Tibial artery (tissue), 4 donors: ENCODE data around the gene SLC10A4.

ENCODE experiments used
- DNase-seq, 2 donors: peaks; one replicate each; pipeline ENCODE4 v3.0.0-alpha.2; 2019
- H3K27ac ChIP-seq, 2 donors: fragments of 200-600 bp; sonication (generic) in 1 of 2; 1 replicate in 1 of 2; 2 replicates in 1 of 2; pipeline ENCODE4 v1.5.1; 2018 to 2019; ENCODE audit warnings: mild to moderate bottlenecking in 1 of 2
- H3K27me3 ChIP-seq, 2 donors: fragments of 200-600 bp; sonication (generic) in 1 of 2; one replicate each; pipeline versions ENCODE4 v1.5.1 to v1.6.0; 2016 to 2019
- H3K36me3 ChIP-seq, 3 donors: fragments of 200-600 bp; sonication (generic) in 2 of 3; one replicate each; pipeline ENCODE4 v1.5.1; 2016 to 2019; ENCODE audit warnings: mild to moderate bottlenecking in 2 of 3
- H3K4me1 ChIP-seq, 4 donors: fragments of 200-600 bp; sonication (generic) in 2 of 4; 1 replicate in 3 of 4; 2 replicates in 1 of 4; pipeline ENCODE4 v1.5.1; 2016 to 2019
- H3K4me3 ChIP-seq, 2 donors: fragments of 200-600 bp; sonication (generic) in 1 of 2; 1 replicate in 1 of 2; 2 replicates in 1 of 2; pipeline ENCODE4 v1.5.1; 2018 to 2019; ENCODE audit warnings: mild to moderate bottlenecking in 2 of 2
- H3K9me3 ChIP-seq, 3 donors: fragments of 200-600 bp; sonication (generic) in 1 of 3; one replicate each; pipeline ENCODE4 v1.5.1; 2016 to 2019
- CTCF ChIP-seq, 2 experiments: fragments of 200-600 bp in 1 of 2; fragments of 450-650 bp in 1 of 2; IDR thresholded peaks; one replicate each; pipeline ENCODE4 v1.5.1; 2017 to 2019; ENCODE audit warnings: antibody characterized with exemption in 2 of 2, mild to moderate bottlenecking in 1 of 2, moderate library complexity in 1 of 2
- intact Hi-C: fragments of 100-400 bp; cut with DNase I; formaldehyde crosslinking; loops from one replicate; pipeline ENCODE4 v1.15.0; 2023; ENCODE audit warnings: low total_unique reads

SLC10A4 gene

GRCh38 chr4:48467442-48467841, 15.7 kb upstream of the SLC10A4 start:
- Histone ChIP-seq H3K4me3 (no peak overlapping the region), H3K27ac (no peak overlapping the region), H3K4me1 (no peaks in the 10 kb centered on the region), H3K36me3 (no peaks in the 10 kb centered on the region), H3K27me3 (no peaks in the 10 kb centered on the region), H3K9me3 (no peaks in the 10 kb centered on the region)
- intact Hi-C loops: no loop called here
- no peak for DNase-seq
- no peak for TF ChIP-seq CTCF (IDR thresholded peaks at IDR 0.05)

GRCh38 chr4:48467891-48468290, 15.3 kb upstream of the SLC10A4 start:
- Histone ChIP-seq H3K36me3 (no peaks in the 10 kb centered on the region), H3K9me3 (no peaks in the 10 kb centered on the region), H3K27ac (no peak overlapping the region), H3K4me3 (no peak overlapping the region), H3K4me1 (no peaks in the 10 kb centered on the region), H3K27me3 (no peaks in the 10 kb centered on the region)
- no peak for TF ChIP-seq CTCF (IDR thresholded peaks at IDR 0.05)
- no peak for DNase-seq
- intact Hi-C loops: no loop called here

- Histone ChIP-seq H3K27ac (no peak overlapping the region), H3K27me3 (no peaks in the 10 kb centered on the region), H3K9me3 (no peaks in the 10 kb centered on the region), H3K4me3 (no peak overlapping the region), H3K4me1 (no peaks in the 10 kb centered on the region), H3K36me3 (no peaks in the 10 kb centered on the region)
- no peak for DNase-seq
- intact Hi-C loops: no loop called here
- no peak for TF ChIP-seq CTCF (IDR thresholded peaks at IDR 0.05)
These were observed 13.0 kb upstream of the SLC10A4 start for GRCh38 chr4:48470137-48470536.

GRCh38 chr4:48470570-48470969, 12.6 kb upstream of the SLC10A4 start:
- H3K4me3 ChIP-seq: no peak overlapping the region
- no peaks in the 10 kb centered on the region for H3K27me3 ChIP-seq
- TF ChIP-seq CTCF (IDR thresholded peaks at IDR 0.05): no peak
- DNase-seq: no peak
- H3K27ac ChIP-seq: no peak overlapping the region
- intact Hi-C loops: no loop called here
- H3K36me3 ChIP-seq: no peaks in the 10 kb centered on the region
- no peaks in the 10 kb centered on the region for H3K4me1 ChIP-seq
- no peaks in the 10 kb centered on the region for H3K9me3 ChIP-seq

- H3K36me3 ChIP-seq: no peaks in the 10 kb centered on the region
- H3K27ac ChIP-seq: no peak overlapping the region
- no peak for TF ChIP-seq CTCF (IDR thresholded peaks at IDR 0.05)
- no peaks in the 10 kb centered on the region for H3K27me3 ChIP-seq
- no peaks in the 10 kb centered on the region for H3K9me3 ChIP-seq
- peaks cover 0 to 2% (median 0%) of the 10 kb centered on the region in 4 donors for H3K4me1 ChIP-seq
- intact Hi-C loops: no loop called here
- no peak for DNase-seq
- no peak overlapping the region for H3K4me3 ChIP-seq
These were observed 10.3 kb upstream of the SLC10A4 start for GRCh38 chr4:48472794-48473193.

- TF ChIP-seq CTCF (IDR thresholded peaks at IDR 0.05): no peak
- no peaks in the 10 kb centered on the region for H3K9me3 ChIP-seq
- intact Hi-C loops: no loop called here
- H3K4me3 ChIP-seq: no peak overlapping the region
- H3K4me1 ChIP-seq: peaks cover 0 to 5% (median 1%) of the 10 kb centered on the region in 4 donors
- no peak overlapping the region for H3K27ac ChIP-seq
- H3K27me3 ChIP-seq: no peaks in the 10 kb centered on the region
- H3K36me3 ChIP-seq: no peaks in the 10 kb centered on the region
- DNase-seq: no peak
These were observed 7.4 kb upstream of the SLC10A4 start for GRCh38 chr4:48475770-48476169.
